WTC11 (cell line): ENCODE measurements around the gene MRC1.

Source experiments
- CTCF ChIP-seq: fragments of 200-600 bp; IDR thresholded peaks from 2 replicates; pipeline ENCODE4 v1.8.0; 2022; ENCODE audit warnings: antibody characterized with exemption
- E2F4 ChIP-seq: sonication (generic); formaldehyde crosslinking; IDR thresholded peaks from 2 replicates; pipeline ENCODE4 v1.8.1; 2022; ENCODE audit warnings: low read depth, mild to moderate bottlenecking, moderate library complexity, missing genetic modification reagents, borderline replicate concordance
- FOXJ3 ChIP-seq: sonication (generic); formaldehyde crosslinking; IDR thresholded peaks from 2 replicates; pipeline ENCODE4 v1.9.0; 2021; ENCODE audit warnings: missing genetic modification reagents, mild to moderate bottlenecking, borderline replicate concordance
- MAX ChIP-seq: sonication (generic); formaldehyde crosslinking; IDR thresholded peaks from 2 replicates; pipeline ENCODE4 v1.8.0; 2022; ENCODE audit warnings: mild to moderate bottlenecking, missing genetic modification reagents
- MYBL2 ChIP-seq: sonication (generic); formaldehyde crosslinking; IDR thresholded peaks from 2 replicates; pipeline ENCODE4 v1.8.1; 2023; ENCODE audit warnings: mild to moderate bottlenecking, moderate library complexity, missing genetic modification reagents
- TCF7 ChIP-seq: sonication (generic); formaldehyde crosslinking; IDR thresholded peaks from 2 replicates; pipeline ENCODE4 v1.8.0; 2022; ENCODE audit warnings: mild to moderate bottlenecking, low read depth, missing genetic modification reagents, moderate library complexity
- TEAD1 ChIP-seq: sonication (generic); formaldehyde crosslinking; IDR thresholded peaks from 2 replicates; pipeline ENCODE4 v1.8.0; 2022; ENCODE audit warnings: mild to moderate bottlenecking, missing genetic modification reagents
- ZMAT4 ChIP-seq: fragments of 250-450 bp; sonication (Bioruptor Pico); IDR thresholded peaks from 2 replicates; pipeline ENCODE4 v1.9.0; 2021; ENCODE audit warnings: mild to moderate bottlenecking
- ZNF138 ChIP-seq: sonication (generic); formaldehyde crosslinking; conservative IDR thresholded peaks from 2 replicates; pipeline ENCODE4 v1.8.1; 2022; ENCODE audit warnings: mild to moderate bottlenecking, moderate library complexity, missing genetic modification reagents
- ZNF512 ChIP-seq: sonication (generic); formaldehyde crosslinking; IDR thresholded peaks from 2 replicates; pipeline ENCODE4 v1.8.1; 2022; ENCODE audit warnings: missing genetic modification reagents, borderline replicate concordance
- ZNF671 ChIP-seq: fragments of 250-450 bp; sonication (Bioruptor Pico); IDR thresholded peaks from 2 replicates; pipeline ENCODE4 v1.8.0; 2021; ENCODE audit warnings: mild to moderate bottlenecking

GRCh38 chr10:17950726-17951125 is 141.6 kb downstream of the MRC1 start:
- TF ChIP-seq ZMAT4 (CRISPR knock-in tag) (no peak), ZNF138 (CRISPR knock-in tag) (no peak), TEAD1 (no peak), FOXJ3 (no peak), MAX (no peak), ZNF671 (CRISPR knock-in tag) (no peak), ZNF512 (CRISPR knock-in tag) (no peak), MYBL2 (CRISPR knock-in tag) (no peak), TCF7 (CRISPR knock-in tag) (no peak), E2F4 (CRISPR knock-in tag) (no peak), CTCF (no peak)
